SK-MEL-5 (cell line): ENCODE data around the gene IL18RAP. TPM values are rescaled to one million over a fixed set of nuclear protein-coding genes. Genes with fewer than 3 reads are reported as not detected.

Experiments
- DNase-seq: peaks from one replicate; pipeline ENCODE4 v3.0.0-alpha.2; 2016; ENCODE audit warnings: low read depth, low spot score
- in situ Hi-C: cut with HindIII; loops from 2 replicates; pipeline ENCODE4 v1.10.0; 2016; ENCODE audit warnings: low sequenced_read_pairs, high pct_unique_total_duplicates, low pct_unique_long_range_greater_than_20kb
- small RNA-seq, 2 experiments: library from RNA; depleted of rRNA; stranded (forward); fragments of <200 nt; gene quantifications; one replicate each; pipeline ENCODE3, GENCODE V24; 2014
- total RNA-seq: library from RNA; depleted of rRNA; stranded (reverse); fragments of >200 nt; shearing (Covaris generic); gene quantifications from 2 replicates; pipeline ENCODE4 v1.2.3, GENCODE V29; 2014; rRNA removed

The IL18RAP gene
- total RNA-seq, 1 experiment from 2014 or later, result not detected

- DNase-seq, result no peak
Measured at GRCh38 chr2:102483086-102483485, 60.1 kb downstream of the IL18RAP start.

GRCh38 chr2:102484310-102485061 lies 61.5 kb downstream of the IL18RAP start:
- in situ Hi-C loops, result no loop called here
- no peak for DNase-seq

More at GRCh38 chr2:102483086-102483485, 60.1 kb downstream of the IL18RAP start:
- in situ Hi-C loops, result no loop called here

- in situ Hi-C loops, result no loop called here
- DNase-seq, result no peak
Measured at GRCh38 chr2:102485147-102485785, 62.3 kb downstream of the IL18RAP start.

- in situ Hi-C loops, result no loop called here
- no peak for DNase-seq
Measured at GRCh38 chr2:102486941-102487702, 64.2 kb downstream of the IL18RAP start.

- DNase-seq, result no peak
- in situ Hi-C loops, result no loop called here
Measured at GRCh38 chr2:102487761-102488462, 65.0 kb downstream of the IL18RAP start.

- no peak for DNase-seq
- in situ Hi-C loops, result no loop called here
Measured at GRCh38 chr2:102489646-102490045, 66.7 kb downstream of the IL18RAP start.

GRCh38 chr2:102492006-102492405 lies 69.0 kb downstream of the IL18RAP start:
- in situ Hi-C loops, result no loop called here
- no peak for DNase-seq

GRCh38 chr2:102494570-102494969 lies 71.6 kb downstream of the IL18RAP start:
- DNase-seq, result no peak
- in situ Hi-C loops, result no loop called here

GRCh38 chr2:102498414-102498813 lies 75.5 kb downstream of the IL18RAP start:
- in situ Hi-C loops, result no loop called here

GRCh38 chr2:102499558-102499957 lies 76.6 kb downstream of the IL18RAP start:
- in situ Hi-C loops, result no loop called here
- DNase-seq, result no peak

More at GRCh38 chr2:102498414-102498813, 75.5 kb downstream of the IL18RAP start:
- no peak for DNase-seq

Small RNAs within 50 kb of the gene (small RNA-seq; reads per million reads assigned to genes)
- 0 reads per million in 2 experiments for gene MIR4772

Other genes starting within 250 kb of the IL18RAP start
- not detected in 2 replicates for gene IL1RL2, start 236.1 kb upstream of the IL18RAP start, total RNA-seq
- not detected in 2 replicates for gene IL1RL1, start 111.6 kb upstream of the IL18RAP start, total RNA-seq
- 0.37 and 0.59 TPM in 2 replicates for gene IL18R1, start 67.4 kb upstream of the IL18RAP start, total RNA-seq
- not detected in 2 replicates for gene SLC9A4, start 50.1 kb downstream of the IL18RAP start, total RNA-seq
- 0.08 TPM in 1 of 2 replicates, not detected in the other for gene SLC9A2, start 196.4 kb downstream of the IL18RAP start, total RNA-seq